GM21723 (cell line): ENCODE data around the gene OAF.
"Not testable (repeated sequence)": the region's sequence is repeated elsewhere in the genome, so short reads cannot be mapped to it uniquely, and the experiment has no call there.

Experiments used
- ATAC-seq: cut with Tn5 transposase; IDR thresholded peaks from one replicate; pipeline ENCODE4 v1.9.1; 2021; ENCODE audit warnings: mild to moderate bottlenecking, moderate library complexity; ENCODE audit not compliant: unreplicated experiment

Gene OAF

GRCh38 chr11:120239713-120240640 is 29.1 kb downstream of the OAF start, which contains the start of gene POU2F3:
TSS of gene POU2F3 (plus strand) at chr11:120240140. CDS start at chr11:120240344, 204 bp downstream.
- ATAC-seq: no peak

DNA sequence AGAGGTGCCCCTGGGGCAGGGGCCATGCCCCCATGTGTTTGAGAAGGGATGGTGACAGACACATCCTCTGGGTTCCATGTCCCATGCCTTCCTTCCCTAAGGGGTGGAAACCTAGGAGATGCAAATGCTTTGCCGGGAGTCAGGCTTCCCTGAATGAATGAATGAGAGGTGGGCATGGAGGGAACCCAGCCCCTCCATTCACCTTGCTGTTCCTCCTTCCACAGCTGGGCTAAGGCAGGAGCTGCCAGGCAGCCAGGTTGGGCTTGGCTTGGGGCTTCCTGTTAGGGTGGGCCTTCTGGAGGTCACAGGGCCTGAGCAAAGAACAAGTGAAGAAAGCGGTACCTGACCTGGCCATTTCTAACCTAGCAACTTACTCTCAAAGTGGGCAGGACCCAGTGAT is 30.0 kb downstream of the OAF start:
- ATAC-seq: no peak

GRCh38 chr11:120241277-120241676 is 30.4 kb downstream of the OAF start:
- ATAC-seq: no peak

DNA sequence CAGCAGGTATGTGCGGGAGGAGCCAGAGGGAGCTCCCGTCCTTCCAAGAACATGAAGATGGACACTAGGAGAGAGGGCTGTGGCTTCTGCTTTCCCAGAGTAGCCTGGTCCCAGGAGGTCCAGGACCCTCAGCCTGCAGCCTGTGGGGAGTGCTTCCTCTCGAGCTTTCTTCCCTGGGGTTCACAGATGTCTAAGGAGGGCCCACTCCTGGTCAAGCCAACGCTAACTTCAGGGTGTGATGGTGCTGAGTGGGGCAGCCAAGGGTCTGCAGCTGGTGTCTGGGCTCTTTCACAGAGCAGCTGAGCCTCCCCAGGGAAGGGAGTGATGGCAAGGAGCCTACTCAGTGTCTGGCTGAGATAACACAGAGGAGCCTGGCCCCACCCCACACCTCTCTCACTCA is 32.4 kb downstream of the OAF start:
- ATAC-seq: no peak

- ATAC-seq: no peak
Observed at GRCh38 chr11:120244476-120245365, 33.9 kb downstream of the OAF start.

- no peak for ATAC-seq
Observed at GRCh38 chr11:120245434-120245833, 34.6 kb downstream of the OAF start.

DNA sequence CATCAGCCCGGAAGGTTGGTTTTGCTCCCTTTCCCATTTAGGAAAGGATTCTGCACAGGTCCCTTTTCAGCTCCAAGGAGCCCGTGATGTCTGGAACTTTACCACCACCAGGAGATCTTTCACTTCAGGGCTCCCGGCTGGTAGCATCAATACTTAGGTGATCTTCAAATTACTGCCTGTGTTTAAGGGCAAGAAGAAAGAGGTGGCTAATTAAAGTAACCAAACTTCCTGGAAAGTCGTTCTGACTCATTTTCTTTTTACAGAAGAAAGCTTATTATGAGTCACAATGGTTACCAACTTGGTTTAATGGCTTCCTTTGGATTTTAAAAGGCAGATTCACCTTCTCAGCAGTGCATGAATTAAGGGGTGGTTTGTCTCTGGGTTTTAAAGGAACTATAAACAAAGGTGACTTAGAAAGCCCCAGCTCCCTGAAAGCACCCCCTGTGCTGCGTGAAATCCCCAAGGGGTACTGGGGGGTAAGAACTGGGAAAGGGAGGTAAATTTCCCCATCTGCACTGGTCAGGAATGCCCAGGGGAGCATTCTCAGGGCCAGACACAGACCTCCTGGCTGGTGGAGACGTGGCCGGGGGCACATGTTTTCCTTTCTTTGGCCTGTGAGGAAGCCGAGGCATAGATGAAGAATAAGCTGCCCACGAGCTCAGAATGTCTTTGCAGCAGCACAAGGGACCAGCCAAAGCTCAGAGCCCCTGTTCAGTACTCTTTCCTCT is 37.9 kb downstream of the OAF start:
- peak; percentile 84 for ATAC-seq

GRCh38 chr11:120249279-120250262 is 38.7 kb downstream of the OAF start:
- ATAC-seq: no peak

- ATAC-seq: not testable (repeated sequence)
Observed at GRCh38 chr11:120253377-120253776, 42.5 kb downstream of the OAF start.

GRCh38 chr11:120254788-120255518 is 44.1 kb downstream of the OAF start:
- ATAC-seq: no peak

- no peak for ATAC-seq
Observed at GRCh38 chr11:120255519-120255866, 44.7 kb downstream of the OAF start.

GRCh38 chr11:120256178-120256577 is 45.3 kb downstream of the OAF start:
- ATAC-seq: no peak

GRCh38 chr11:120256779-120257178 is 45.9 kb downstream of the OAF start:
- ATAC-seq: no peak

DNA sequence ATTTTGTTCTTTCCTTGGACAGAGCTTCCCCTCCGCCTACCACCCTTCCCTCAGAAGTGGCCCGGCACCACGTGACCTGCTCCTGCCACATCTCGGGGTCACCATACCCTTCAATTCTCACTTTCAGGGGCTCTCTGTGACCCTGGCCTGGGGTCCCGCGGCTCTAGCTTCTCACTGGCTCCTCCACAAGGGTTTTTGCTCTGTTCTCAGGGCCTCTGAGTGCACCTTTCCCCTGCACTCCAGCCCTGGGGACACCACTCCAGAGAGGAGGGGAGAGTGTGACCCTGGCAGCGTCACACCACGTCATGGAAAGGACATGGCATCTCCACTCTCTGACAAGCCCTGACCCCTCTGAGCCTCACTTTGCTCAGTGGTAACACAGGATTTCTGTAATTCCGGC is 46.5 kb downstream of the OAF start:
- no peak for ATAC-seq

- no peak for ATAC-seq
Observed at GRCh38 chr11:120258661-120259060, 47.8 kb downstream of the OAF start.

- no peak for ATAC-seq
Observed at GRCh38 chr11:120259241-120259640, 48.4 kb downstream of the OAF start.

DNA sequence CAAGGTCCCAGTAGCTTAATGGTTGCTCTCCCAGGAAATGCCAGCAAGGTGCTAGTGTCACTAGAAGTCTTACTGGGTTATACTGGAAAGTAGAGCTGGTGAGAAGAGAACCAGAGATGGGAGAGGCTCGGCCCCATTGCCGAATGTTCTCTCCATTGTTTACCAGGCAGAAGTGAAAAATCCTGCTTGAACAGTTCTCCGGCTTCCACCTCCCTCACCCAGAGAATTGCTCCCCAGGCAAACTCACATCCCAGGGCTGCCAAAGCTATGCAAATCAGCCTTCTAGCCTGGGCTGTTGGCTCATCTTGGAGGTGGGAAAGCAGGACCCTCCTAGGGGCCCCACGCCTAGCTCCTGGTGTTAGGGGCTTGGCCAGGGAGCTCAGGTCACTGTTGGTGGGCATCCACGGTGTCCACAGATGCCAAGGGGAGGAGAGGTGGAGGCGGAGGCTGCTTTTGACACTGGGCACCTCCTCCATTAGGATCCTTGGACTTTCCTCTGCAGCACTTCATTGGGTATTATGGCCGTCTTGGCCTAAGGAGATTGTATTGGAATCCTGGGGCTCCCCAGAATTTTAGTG is 49.2 kb downstream of the OAF start:
- ATAC-seq: no peak

GRCh38 chr11:120260616-120261015 is 49.8 kb downstream of the OAF start:
- ATAC-seq: no peak

DNA sequence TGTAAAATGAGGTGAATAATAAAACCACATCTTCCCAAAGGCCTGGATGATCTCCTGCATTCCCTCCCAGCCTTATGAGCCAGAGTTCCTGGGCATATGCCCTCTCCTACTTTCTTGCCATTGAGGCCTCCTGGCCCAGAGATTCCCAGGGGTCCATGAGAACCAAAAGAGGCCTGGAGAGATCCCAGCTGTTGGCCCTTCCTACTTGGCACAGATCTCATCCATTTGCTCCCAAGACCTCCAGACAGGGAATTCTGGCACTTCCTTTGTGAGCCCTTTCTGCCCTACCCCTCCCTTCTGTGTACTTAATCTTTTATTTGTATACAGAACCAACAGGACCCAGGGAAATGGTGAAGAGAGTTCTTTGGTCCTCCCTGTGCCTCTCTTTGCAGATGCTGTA is 50.5 kb downstream of the OAF start:
- ATAC-seq: no peak
